Trophoblast cell (in vitro differentiated cells and primary cell): ENCODE results near the gene TPM2.

Experiments used
- DNase-seq, 2 donors: peaks; one replicate each; pipeline ENCODE4 v3.0.0-alpha.2; 2016
- H2AFZ ChIP-seq: 2 replicates; pipeline ENCODE4 v1.6.1; 2013; ENCODE audit warnings: low read length, moderate library complexity, mild to moderate bottlenecking; ENCODE audit not compliant: insufficient read depth, poor library complexity
- H2AK5ac ChIP-seq: 2 replicates; pipeline ENCODE4 v1.6.1; 2013; ENCODE audit warnings: mild to moderate bottlenecking, low read length
- H2BK120ac ChIP-seq: 2 replicates; pipeline ENCODE4 v1.6.1; 2013; ENCODE audit warnings: low read length, mild to moderate bottlenecking, moderate library complexity; ENCODE audit not compliant: insufficient read depth, poor library complexity
- H2BK12ac ChIP-seq: 2 replicates; pipeline ENCODE4 v1.6.1; 2013; ENCODE audit warnings: mild to moderate bottlenecking, low read length, moderate library complexity
- H2BK5ac ChIP-seq: 2 replicates; pipeline ENCODE4 v1.6.1; 2013; ENCODE audit warnings: low read length, low read depth, moderate library complexity, mild to moderate bottlenecking; ENCODE audit not compliant: poor library complexity
- H3K14ac ChIP-seq: 2 replicates; pipeline ENCODE4 v1.6.1; 2013; ENCODE audit warnings: mild to moderate bottlenecking, low read length
- H3K18ac ChIP-seq: 2 replicates; pipeline ENCODE4 v1.6.1; 2013; ENCODE audit warnings: mild to moderate bottlenecking, low read length
- H3K23ac ChIP-seq: 2 replicates; pipeline ENCODE4 v1.6.1; 2013; ENCODE audit warnings: low read length
- H3K27ac ChIP-seq: 2 replicates; pipeline ENCODE4 v1.5.1; 2013; ENCODE audit warnings: low read depth, mild to moderate bottlenecking, inconsistent platforms, low read length, moderate library complexity
- H3K27me3 ChIP-seq: 2 replicates; pipeline ENCODE4 v1.6.1; 2013; ENCODE audit warnings: inconsistent platforms, mild to moderate bottlenecking, low read length, moderate library complexity; ENCODE audit not compliant: insufficient read depth
- H3K36me3 ChIP-seq, 2 experiments: 1 replicate in 1 of 2; 2 replicates in 1 of 2; pipeline ENCODE4 v1.6.1; 2013; ENCODE audit warnings: low read length in 2 of 2, mild to moderate bottlenecking in 2 of 2, moderate library complexity in 1 of 2; ENCODE audit not compliant: insufficient read depth in 2 of 2, control insufficient read depth in 1 of 2
- H3K4ac ChIP-seq: 2 replicates; pipeline ENCODE4 v1.6.1; 2013; ENCODE audit warnings: low read depth, mild to moderate bottlenecking, low read length, moderate library complexity
- H3K4me1 ChIP-seq, 2 experiments: 1 replicate in 1 of 2; 2 replicates in 1 of 2; pipeline ENCODE4 v1.6.1; 2013; ENCODE audit warnings: low read length in 2 of 2, mild to moderate bottlenecking in 2 of 2, moderate library complexity in 1 of 2; ENCODE audit not compliant: insufficient read depth in 2 of 2, control insufficient read depth in 1 of 2
- H3K4me2 ChIP-seq: 2 replicates; pipeline ENCODE4 v1.6.1; 2013; ENCODE audit warnings: inconsistent platforms, mild to moderate bottlenecking, low read length, moderate library complexity
- H3K4me3 ChIP-seq: 2 replicates; pipeline ENCODE4 v1.5.1; 2013; ENCODE audit warnings: mild to moderate bottlenecking, low read depth, low read length, inconsistent platforms
- H3K79me1 ChIP-seq: one replicate; pipeline ENCODE4 v1.6.1; 2013; ENCODE audit warnings: low read length
- H3K79me2 ChIP-seq: 2 replicates; pipeline ENCODE4 v1.6.1; 2013; ENCODE audit warnings: low read length, mild to moderate bottlenecking; ENCODE audit not compliant: control insufficient read depth, insufficient read depth, poor library complexity
- H3K9ac ChIP-seq: 2 replicates; pipeline ENCODE4 v1.6.1; 2013; ENCODE audit warnings: mild to moderate bottlenecking, low read length
- H3K9me3 ChIP-seq: 2 replicates; pipeline ENCODE4 v1.6.1; 2013; ENCODE audit warnings: low read depth, mild to moderate bottlenecking, control low read depth, inconsistent platforms, low read length; ENCODE audit not compliant: insufficient read depth
- H4K12ac ChIP-seq: 2 replicates; pipeline ENCODE4 v1.6.1; 2013; ENCODE audit warnings: low read depth, mild to moderate bottlenecking, low read length, moderate library complexity
- H4K8ac ChIP-seq: 2 replicates; pipeline ENCODE4 v1.6.1; 2013; ENCODE audit warnings: low read depth, mild to moderate bottlenecking, low read length, moderate library complexity
- H4K91ac ChIP-seq: one replicate; pipeline ENCODE4 v1.6.1; 2013; ENCODE audit warnings: low read depth, mild to moderate bottlenecking, low read length, moderate library complexity
- WGBS: extraction: QIAGEN DNeasy Blood & Tissue Kit; methylation state at CpG from one replicate; pipeline ENCODE4 v1.1.7; 2013; ENCODE audit warnings: missing lambda C conversion rate; ENCODE audit not compliant: insufficient read length, insufficient coverage; ENCODE audit errors: extremely low coverage; 5-methylcytosine and 5-hydroxymethylcytosine counted together

The TPM2 gene

DNA sequence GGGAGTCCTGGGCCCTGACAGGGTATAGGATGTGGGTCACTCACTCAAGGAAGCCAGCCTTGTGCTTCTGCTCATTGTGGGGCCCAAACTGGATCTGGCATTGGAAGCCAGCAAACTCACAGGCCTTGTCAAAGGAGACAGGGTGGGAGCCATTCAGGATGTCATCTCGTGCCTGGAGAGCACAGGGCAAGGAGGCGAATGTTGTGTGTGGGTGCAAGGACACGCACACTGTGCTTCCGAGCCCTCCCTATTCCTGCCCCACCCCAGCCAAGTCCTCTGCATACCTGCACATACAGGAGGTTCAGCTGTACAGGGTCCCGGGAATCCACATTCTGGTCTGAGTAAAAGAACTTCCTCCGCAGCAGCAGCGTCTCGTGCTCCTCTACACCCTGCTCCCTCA is 34.2 kb upstream of the TPM2 start:
- Histone ChIP-seq H3K4ac (no peak overlapping the region), H3K79me1 (peaks cover 18% of the 10 kb centered on the region), H3K14ac (no peak overlapping the region), H2AFZ (no peak overlapping the region), H3K27me3 (no peaks in the 10 kb centered on the region), H3K4me1 (peaks cover 19 to 24% of the 10 kb centered on the region in 2 experiments), H3K18ac (no peak overlapping the region), H2AK5ac (no peak overlapping the region), H2BK120ac (no peak overlapping the region), H4K8ac (no peak overlapping the region), H4K91ac (no peak overlapping the region), H3K27ac (no peak overlapping the region), H3K4me2 (no peak overlapping the region), H3K9ac (no peak overlapping the region), H3K79me2 (peaks cover 10% of the 10 kb centered on the region), H2BK5ac (no peak overlapping the region), H3K4me3 (no peak overlapping the region), H3K36me3 (peaks cover 46 to 61% of the 10 kb centered on the region in 2 experiments), H4K12ac (no peak overlapping the region), H2BK12ac (no peak overlapping the region), H3K23ac (no peak overlapping the region), H3K9me3 (no peaks in the 10 kb centered on the region)
- WGBS: no CpG with 5 or more reads among the region's 8 CpGs
- DNase-seq: no peak

DNA sequence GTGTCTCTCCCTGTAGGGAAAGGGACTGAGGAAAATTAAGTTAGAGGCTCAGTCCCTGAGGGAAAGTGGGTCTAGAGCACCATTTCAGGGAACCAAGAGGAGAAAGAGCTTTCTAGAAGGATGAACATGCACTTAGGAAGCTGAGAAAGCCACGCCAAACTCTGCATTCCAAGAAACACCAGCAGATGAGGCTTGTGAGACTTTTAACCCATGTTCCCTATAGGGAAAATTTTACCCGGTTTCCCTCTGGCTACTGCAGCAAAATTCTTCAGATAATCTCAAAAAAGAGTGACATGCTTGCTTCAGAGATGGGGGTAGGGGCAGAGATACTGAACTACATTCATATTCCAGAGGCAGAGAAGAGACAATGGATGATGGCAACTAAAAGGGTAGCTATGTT is 33.7 kb upstream of the TPM2 start:
- Histone ChIP-seq H3K9ac (no peak overlapping the region), H3K9me3 (no peaks in the 10 kb centered on the region), H3K36me3 (peaks cover 49 to 66% of the 10 kb centered on the region in 2 experiments), H2BK120ac (no peak overlapping the region), H2AK5ac (no peak overlapping the region), H3K79me1 (peaks cover 15% of the 10 kb centered on the region), H3K4ac (no peak overlapping the region), H2BK5ac (no peak overlapping the region), H3K79me2 (peaks cover 10% of the 10 kb centered on the region), H3K18ac (no peak overlapping the region), H3K27ac (no peak overlapping the region), H3K14ac (no peak overlapping the region), H4K12ac (no peak overlapping the region), H2AFZ (no peak overlapping the region), H3K27me3 (no peaks in the 10 kb centered on the region), H4K8ac (no peak overlapping the region), H3K23ac (no peak overlapping the region), H3K4me2 (no peak overlapping the region), H3K4me3 (no peak overlapping the region), H2BK12ac (no peak overlapping the region), H3K4me1 (peaks cover 17 to 21% of the 10 kb centered on the region in 2 experiments), H4K91ac (no peak overlapping the region)
- no CpG with 5 or more reads among the region's 2 CpGs for WGBS
- peak; percentile 82 to 90 for DNase-seq

DNA sequence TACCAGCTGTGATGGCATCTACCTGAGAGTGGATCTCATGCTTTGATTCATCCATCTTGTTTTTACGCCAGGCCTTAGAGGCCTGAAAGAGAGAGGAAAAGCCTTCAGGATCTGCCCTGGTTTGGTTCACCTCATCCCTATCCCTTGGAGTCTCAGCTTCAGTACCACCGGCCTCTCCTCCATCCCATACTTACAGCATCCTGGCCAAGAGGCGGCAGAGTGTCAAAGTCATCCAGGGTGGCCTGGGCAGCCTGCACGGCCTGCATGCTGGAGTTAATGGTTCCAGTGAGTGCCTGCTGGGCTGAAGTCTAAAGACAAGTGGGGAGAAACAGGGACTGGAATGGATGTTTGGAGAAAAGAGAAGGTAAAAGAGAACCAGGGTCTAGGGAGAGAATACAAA is 29.8 kb upstream of the TPM2 start:
- H3K14ac ChIP-seq: no peak overlapping the region
- H2AK5ac ChIP-seq: no peak overlapping the region
- no peak overlapping the region for H2BK120ac ChIP-seq
- DNase-seq: no peak
- no peaks in the 10 kb centered on the region for H3K4me1 ChIP-seq
- no peaks in the 10 kb centered on the region for H3K9me3 ChIP-seq
- WGBS: no CpG with 5 or more reads among the region's 4 CpGs
- no peak overlapping the region for H2BK5ac ChIP-seq
- H4K91ac ChIP-seq: no peak overlapping the region
- no peak overlapping the region for H3K4ac ChIP-seq
- H3K18ac ChIP-seq: no peak overlapping the region
- no peak overlapping the region for H3K4me2 ChIP-seq
- H4K12ac ChIP-seq: no peak overlapping the region
- no peak overlapping the region for H3K9ac ChIP-seq
- H2BK12ac ChIP-seq: no peak overlapping the region
- H3K79me1 ChIP-seq: no peaks in the 10 kb centered on the region
- no peak overlapping the region for H3K23ac ChIP-seq
- H3K79me2 ChIP-seq: no peaks in the 10 kb centered on the region
- no peak overlapping the region for H4K8ac ChIP-seq
- no peaks in the 10 kb centered on the region for H3K27me3 ChIP-seq
- no peak overlapping the region for H2AFZ ChIP-seq
- no peak overlapping the region for H3K27ac ChIP-seq
- H3K4me3 ChIP-seq: no peak overlapping the region
- peaks cover 72 to 90% of the 10 kb centered on the region in 2 experiments for H3K36me3 ChIP-seq

DNA sequence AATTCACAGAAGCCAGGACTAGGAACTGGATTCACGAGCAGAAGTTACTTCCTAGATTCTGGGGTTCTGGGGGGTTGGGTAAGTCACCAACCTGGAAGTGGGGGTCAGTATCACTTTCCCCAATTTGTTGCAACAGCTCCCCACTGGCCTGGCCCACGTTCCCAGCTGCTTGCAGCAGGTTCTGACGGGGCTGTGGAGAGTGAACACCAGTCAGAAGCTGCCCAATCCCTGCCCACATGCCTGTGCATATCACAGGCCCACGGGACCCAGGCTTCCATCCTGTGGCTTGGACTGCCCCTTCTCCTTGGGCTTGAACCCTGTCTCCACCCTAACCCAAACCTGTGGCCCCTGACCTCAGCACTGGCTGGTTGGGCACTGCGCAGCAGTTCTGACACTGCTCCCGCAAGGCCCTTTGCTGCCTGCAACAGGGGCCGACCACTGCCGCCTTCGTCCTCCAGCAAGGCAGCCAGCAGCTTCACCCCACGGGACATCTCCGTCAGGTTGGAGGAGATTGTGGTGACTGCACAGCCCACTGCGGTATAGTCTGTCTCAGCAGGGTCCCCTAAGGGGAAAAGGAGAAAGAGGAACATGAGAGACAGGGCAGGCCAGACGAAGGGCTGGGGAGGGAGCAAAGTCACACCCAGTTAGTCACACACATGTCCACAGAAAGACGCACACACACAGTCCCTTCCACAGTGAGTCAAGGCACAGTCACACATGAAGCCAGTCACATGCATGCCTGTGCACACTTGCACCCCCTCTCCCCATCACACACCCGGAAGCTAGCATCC is 29.2 kb upstream of the TPM2 start:
- H2BK12ac ChIP-seq: no peak overlapping the region
- no peak overlapping the region for H3K4ac ChIP-seq
- H3K9me3 ChIP-seq: no peaks in the 10 kb centered on the region
- no peaks in the 10 kb centered on the region for H3K4me1 ChIP-seq
- peak overlapping the region; percentile 44 for H3K4me3 ChIP-seq
- peaks cover 74 to 90% of the 10 kb centered on the region in 2 experiments for H3K36me3 ChIP-seq
- H3K27me3 ChIP-seq: no peaks in the 10 kb centered on the region
- no peak overlapping the region for H3K9ac ChIP-seq
- H4K12ac ChIP-seq: no peak overlapping the region
- no peak overlapping the region for H3K23ac ChIP-seq
- H2AFZ ChIP-seq: no peak overlapping the region
- DNase-seq: no peak
- H2BK5ac ChIP-seq: no peak overlapping the region
- no peak overlapping the region for H4K91ac ChIP-seq
- H2BK120ac ChIP-seq: no peak overlapping the region
- no peaks in the 10 kb centered on the region for H3K79me2 ChIP-seq
- no peaks in the 10 kb centered on the region for H3K79me1 ChIP-seq
- no peak overlapping the region for H4K8ac ChIP-seq
- no peak overlapping the region for H3K27ac ChIP-seq
- H3K14ac ChIP-seq: no peak overlapping the region
- no peak overlapping the region for H3K4me2 ChIP-seq
- H3K18ac ChIP-seq: no peak overlapping the region
- WGBS: no CpG with 5 or more reads among the region's 15 CpGs
- H2AK5ac ChIP-seq: no peak overlapping the region
